Epithelial cell of prostate (primary cell): Measurements from ENCODE around the gene CYP11A1.
"Not testable (repeated sequence)": the region's sequence is repeated elsewhere in the genome, so short reads cannot be mapped to it uniquely, and the experiment has no call there.

Experiments used
- DNase-seq: peaks from one replicate; pipeline ENCODE4 v3.0.0-alpha.2; 2011; ENCODE audit warnings: low read depth, low spot score
- H3K27ac ChIP-seq: fragments of 450-650 bp; 2 replicates; pipeline ENCODE4 v1.5.1; 2017; ENCODE audit warnings: mild to moderate bottlenecking

Gene CYP11A1

DNA sequence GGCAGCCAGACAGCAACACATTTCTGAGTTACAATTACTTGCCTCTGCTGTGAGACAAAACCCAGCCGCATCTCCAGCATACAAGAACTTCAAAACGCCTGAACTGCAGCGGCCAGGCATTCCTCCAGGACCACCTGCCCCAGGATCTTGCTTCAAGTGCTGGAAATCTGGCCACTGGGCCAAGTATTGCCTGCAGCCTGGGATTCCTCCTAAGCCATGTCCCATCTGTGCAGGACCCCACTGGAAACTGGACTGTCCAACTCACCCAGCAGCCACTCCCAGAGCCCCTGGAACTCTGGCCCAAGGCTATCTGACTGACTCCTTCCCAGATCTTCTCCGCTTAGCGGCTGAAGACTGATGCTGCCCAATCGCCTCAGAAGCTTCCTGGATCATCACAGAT is 11.4 kb downstream of the CYP11A1 start:
- DNase-seq = not testable (repeated sequence)

DNA sequence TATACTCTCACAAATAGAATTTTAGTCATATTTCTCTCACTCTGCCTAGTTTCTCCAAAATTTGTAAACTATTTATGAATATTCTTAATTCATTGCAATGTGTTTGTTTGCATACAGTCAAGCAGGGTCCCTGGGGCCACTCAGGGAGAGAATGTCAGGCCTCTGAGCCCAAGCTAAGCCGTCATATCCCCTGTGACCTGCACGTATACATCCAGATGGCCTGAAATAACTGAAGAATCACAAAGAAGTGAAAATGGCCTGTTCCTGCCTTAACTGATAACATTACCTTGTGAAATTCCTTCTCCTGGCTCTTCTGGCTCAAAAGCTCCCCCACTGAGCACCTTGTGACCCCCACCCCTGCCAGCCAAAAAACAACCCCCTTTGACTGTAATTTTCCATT is 13.5 kb downstream of the CYP11A1 start:
- H3K27ac ChIP-seq, DNase-seq: not testable (repeated sequence)

More for the DNA sequence above, 11.4 kb downstream of the CYP11A1 start:
- not testable (repeated sequence) for H3K27ac ChIP-seq

DNA sequence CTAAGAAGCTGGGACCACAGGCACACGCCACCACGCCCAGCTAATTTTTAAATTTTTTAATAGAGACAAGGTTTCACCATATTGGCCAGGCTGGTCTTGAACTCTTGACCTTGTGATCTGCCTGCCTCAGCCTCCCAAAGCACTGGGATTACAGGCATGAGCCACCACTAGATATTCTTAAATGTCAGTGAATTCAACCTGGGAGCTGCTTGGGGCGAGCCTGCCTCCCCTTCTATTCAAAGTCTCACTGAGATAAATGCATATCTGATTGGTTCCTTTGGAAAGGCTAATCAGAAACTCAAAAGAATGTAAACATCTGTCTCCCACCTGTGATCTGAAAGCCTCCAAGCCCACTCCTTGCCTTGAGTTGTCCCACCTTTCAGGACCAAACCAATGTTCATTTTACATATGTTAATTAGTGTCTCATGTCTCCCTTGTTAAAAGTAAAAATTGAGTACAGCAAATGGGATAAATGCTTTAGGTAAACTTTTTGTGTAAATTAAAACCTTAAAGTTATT is 15.0 kb downstream of the CYP11A1 start:
- DNase-seq = no peak
- no peak overlapping the region for H3K27ac ChIP-seq

DNA sequence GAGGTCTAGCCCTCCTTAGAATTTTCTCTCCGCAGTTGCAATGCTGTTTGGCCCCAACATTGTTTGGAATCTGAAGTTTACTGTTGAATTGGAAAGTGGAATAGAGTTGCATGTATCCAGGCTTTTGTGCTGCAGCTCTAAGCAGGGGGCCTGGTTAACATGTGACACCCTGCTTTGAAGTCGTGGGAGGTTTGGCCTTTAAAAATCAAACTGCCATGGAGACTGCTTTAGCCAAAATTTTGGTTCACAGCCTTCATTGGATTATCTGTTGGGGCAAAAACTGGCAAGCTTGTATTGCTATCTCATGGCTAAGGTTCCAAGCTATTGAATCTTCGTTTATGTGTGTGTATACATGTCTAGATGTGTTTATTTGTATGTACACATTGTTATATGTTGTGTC is 15.8 kb downstream of the CYP11A1 start:
- no peak overlapping the region for H3K27ac ChIP-seq
- no peak for DNase-seq

DNA sequence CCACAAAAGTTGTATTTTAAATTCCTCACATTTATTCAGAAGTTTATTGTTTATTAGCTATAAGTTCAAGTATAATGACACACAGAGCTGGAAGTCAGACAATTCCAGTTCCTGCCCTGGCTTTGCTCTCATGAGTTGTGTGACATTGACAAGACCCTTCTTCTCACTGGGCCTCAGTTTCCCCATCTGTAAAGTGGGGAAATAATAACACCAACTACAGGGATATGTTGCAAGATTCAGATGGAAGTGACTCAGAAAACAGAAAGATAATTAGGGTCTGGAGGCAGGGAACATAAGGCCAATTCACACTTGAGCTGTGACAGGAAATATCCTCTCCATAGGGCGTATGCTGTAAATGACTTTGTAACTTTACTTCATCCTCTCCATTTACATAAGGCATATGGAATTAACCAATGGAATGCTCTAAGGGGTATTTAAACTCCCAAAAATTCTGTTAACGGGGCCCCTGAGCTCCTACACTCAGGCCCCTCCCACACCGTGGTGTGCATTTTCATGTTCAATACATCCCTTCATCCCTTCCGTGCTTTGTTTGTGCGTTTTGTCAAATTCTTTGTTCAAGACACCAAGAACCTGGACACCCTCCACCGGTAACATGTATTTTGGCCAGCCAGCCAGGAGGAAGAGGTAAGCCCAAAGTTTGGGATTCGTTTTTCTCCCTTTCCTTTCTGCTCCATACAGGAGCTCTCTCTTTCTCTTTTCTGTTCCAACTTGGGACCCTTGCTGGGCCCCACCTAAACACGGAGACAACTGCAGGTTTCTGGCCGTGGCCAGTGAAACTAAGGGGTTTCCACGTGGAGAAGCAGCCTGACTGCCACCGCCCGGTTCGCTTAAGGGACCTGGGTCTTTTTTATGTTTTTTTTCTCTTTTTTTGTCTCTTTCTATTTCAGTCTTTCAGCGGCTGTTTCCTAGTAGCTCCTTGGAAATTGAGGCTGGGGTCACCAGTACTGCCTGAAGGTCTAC is 16.9 kb downstream of the CYP11A1 start:
- H3K27ac ChIP-seq = no peak overlapping the region
- DNase-seq = no peak

DNA sequence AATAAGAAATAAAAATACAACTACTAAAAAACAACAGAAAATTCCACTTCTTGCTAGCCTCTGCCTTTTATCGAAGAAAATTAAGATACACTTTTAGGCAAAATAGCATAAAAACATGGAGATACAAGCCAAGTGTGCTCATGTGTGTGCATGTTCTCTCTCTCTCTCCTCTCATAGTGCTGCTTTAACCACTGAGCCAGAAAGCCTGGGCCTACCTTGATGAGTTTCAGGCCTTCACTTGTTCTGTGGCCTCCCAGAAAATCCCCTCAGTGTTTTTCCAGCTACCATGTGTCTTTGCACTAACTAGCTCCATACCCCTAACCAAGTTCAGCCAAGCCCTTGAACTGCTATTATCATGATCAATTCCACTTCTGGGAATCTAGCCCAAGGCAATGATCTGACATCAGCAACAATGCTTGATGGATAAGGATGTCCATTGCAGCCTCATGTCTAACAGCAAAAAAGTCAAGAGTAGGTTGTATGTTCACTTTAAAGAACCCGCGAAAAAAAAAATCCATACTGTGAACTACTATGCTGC is 18.1 kb downstream of the CYP11A1 start:
- no peak overlapping the region for H3K27ac ChIP-seq
- DNase-seq = no peak

DNA sequence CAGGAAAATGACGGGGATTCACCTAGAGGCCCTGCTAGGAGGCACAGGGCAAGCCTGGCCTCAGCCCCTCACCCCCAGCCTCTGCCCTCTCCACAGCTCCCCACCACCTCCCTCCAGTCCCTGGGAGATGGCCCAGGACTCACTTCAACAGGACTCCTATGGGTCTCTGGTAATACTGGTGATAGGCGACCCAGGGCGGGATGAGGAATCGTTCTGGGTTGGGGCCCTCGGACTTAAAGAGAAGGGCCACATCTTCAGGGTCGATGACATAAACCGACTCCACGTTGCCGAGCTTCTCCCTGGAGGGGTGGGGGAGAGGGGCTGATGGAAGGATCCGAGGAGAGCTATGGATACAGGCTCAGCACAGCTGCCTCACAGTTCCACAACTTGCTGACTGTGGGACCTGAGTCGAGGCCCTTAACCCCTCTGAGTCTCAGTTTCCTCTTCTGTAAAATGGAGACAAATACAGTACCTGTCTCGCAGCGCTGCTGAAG is 19.6 kb downstream of the CYP11A1 start:
- no peak for DNase-seq
- H3K27ac ChIP-seq = no peak overlapping the region

DNA sequence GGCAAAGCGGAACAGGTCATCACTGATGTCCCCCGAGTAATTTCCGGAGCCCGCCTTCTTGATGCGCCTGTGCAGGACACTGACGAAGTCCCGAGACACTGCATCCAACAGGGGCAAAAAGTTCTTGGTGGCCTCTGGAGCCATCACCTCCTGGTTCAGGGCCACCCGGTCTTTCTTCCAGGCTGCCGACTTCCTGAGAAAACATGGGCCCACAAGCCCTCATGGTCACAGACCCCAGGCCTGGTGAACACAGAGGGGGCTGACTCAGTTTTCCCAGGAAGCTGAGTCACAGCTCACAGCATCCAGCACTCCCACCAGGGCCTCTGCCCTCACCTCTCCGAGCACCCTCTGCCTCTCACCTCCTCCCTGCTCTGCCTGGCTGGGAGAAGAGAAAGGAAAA is 22.4 kb downstream of the CYP11A1 start:
- H3K27ac ChIP-seq = no peak overlapping the region
- no peak for DNase-seq

DNA sequence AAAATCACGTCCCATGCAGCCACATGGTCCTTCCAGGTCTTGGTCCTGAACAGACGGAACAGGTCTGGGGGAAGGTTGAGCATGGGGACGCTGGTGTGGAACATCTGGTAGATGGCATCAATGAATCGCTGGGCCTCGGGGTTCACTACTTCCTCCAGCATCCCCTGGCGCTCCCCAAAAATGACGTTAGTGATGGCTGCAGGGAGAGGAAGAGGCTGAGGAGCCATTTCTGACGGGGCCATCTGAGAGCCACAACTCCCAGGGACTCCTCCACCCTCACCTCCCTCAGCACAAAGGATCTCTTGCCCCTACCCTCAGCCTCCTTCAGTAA is 23.7 kb downstream of the CYP11A1 start:
- no peak overlapping the region for H3K27ac ChIP-seq

DNA sequence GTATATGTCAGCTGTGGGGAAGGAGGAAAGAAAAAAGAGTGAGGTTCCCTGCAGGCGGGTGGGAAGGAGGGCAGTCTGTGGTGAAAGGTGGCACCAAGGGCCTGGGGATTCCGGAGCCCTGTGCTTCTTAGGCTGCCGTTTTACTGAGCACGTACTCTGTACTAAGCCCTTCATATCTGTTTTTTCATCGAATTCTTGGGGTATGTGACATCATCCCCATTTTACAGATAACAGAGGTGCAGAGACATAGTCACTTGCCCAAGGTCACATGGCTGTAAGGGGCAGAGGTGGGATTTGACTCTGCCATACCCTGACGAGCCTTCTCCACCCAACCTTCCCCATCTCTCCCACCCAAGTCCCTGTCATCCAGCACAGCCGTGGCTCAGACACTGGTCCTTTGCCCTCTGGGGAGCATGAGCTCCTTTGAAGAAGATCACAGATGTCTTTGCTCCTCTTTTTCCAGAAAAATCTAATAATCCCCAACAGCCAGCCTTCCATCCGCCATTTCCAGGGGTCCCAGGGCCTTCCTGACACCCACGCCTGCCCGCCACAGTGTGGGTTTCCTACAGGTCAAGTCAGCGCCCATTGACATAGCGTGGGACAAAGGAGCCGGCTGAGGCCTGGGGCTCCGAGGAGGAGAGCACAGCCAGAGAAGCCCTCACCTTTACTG is 24.2 kb downstream of the CYP11A1 start:
- no peak for DNase-seq
- no peak overlapping the region for H3K27ac ChIP-seq

More for the DNA sequence above, 23.7 kb downstream of the CYP11A1 start:
- DNase-seq = no peak

DNA sequence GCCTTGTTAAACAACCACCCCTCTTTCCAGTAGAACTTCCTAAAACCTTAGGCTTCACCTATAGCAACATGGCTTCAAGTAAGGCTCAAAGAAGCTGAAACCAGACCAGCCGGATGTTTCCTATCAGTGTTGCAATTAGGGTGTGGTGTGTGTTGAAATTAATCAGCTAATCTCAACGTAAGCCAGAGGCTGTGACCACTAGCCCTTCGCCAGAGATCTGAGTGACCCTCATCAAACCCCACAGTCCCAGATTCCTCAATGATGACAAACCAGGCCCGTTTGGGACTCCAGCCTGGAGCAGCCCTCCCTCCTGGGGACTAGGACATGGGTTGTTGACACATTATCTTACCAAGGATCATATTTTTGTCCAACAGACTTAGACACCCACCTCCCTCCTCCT is 27.3 kb downstream of the CYP11A1 start:
- DNase-seq = no peak
- H3K27ac ChIP-seq = no peak overlapping the region

DNA sequence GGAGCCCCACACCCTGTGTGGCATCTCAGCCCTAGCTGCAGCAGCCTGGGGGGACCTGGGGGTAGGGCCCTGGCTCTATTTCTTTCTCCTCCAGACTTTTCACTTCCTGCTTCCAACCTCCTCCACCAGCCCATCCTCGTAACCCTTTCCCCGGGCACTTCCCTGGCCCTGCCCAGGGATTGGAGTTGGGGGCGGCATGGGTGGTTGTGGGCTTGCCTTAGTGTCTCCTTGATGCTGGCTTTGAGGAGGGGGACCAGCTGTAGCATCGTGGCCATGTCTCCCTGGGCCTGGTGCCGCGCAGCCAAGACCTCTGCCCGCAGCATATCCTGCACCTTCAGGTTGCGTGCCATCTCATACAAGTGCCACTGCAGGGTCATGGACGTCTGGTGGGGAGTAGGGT is 28.1 kb downstream of the CYP11A1 start:
- H3K27ac ChIP-seq = no peak overlapping the region

DNA sequence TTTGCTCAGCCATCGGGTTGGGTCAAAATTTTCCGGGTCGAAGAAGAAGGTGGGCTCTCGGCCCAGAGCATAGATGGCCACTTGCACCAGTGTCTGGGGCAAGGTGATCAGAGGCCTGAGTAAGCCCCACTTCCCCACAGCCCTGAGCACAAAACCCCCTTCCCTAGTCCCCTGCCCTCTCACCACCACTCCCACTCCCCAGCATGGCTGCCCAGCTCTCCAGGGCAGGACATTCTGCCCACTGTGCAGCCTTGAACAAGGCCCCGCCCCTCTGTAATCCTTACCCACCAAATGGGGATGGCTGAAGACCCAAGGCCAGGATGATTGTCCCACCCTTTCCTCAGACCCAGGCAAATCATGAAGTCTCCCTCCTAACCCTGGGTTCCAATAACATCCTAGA is 28.8 kb downstream of the CYP11A1 start:
- no peak for DNase-seq
- H3K27ac ChIP-seq = no peak overlapping the region

More for the DNA sequence above, 28.1 kb downstream of the CYP11A1 start:
- no peak for DNase-seq

DNA sequence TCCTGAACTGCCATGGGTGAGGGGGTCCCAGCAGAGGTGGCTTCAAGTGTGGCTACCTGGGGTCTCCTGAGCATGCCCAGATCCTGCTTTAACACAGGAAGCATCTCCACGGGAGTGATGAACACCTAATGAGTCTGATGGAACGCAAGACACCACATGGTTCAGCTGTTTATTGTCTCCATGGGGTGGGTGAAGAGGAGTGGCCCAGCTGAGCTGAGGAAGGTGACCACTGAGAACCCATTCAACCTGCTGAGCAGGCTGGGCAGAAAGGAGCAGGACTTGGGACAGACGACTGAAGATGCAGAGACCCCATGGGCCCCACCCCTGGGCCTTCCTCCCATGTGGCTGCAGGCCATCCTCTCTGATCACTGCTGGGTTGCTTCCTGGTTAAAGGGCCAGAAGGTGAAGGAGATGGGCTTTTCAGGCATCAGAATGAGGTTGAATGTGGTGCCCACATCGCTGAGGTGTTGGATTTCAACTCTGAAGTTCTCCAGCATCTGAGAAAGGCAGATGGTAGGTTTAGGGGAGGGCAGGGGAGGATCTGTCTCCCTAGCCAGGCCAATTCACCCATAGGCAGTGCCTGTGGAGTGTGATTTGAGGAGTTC is 29.7 kb downstream of the CYP11A1 start:
- no peak overlapping the region for H3K27ac ChIP-seq
- no peak for DNase-seq

DNA sequence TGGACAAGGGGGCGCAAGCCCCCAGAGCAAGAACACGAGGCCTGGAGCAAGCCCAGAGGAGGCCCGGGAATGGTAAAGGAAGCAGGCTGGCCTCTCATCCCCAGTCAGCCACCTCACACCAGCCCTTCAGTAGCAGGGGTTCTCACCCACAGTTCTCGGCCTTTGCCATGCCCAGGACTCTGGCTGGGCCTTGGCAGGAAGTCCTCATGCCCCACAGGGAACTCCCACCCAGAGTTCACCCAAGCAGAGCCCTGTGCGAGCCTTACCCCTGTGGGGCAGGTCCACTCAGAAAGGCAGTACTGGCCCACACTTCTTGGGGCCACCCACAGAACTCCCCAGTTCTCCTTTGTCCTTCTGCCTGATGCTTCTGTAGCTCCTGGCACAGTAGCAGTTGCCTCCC is 30.3 kb downstream of the CYP11A1 start:
- no peak for DNase-seq
- H3K27ac ChIP-seq = no peak overlapping the region

DNA sequence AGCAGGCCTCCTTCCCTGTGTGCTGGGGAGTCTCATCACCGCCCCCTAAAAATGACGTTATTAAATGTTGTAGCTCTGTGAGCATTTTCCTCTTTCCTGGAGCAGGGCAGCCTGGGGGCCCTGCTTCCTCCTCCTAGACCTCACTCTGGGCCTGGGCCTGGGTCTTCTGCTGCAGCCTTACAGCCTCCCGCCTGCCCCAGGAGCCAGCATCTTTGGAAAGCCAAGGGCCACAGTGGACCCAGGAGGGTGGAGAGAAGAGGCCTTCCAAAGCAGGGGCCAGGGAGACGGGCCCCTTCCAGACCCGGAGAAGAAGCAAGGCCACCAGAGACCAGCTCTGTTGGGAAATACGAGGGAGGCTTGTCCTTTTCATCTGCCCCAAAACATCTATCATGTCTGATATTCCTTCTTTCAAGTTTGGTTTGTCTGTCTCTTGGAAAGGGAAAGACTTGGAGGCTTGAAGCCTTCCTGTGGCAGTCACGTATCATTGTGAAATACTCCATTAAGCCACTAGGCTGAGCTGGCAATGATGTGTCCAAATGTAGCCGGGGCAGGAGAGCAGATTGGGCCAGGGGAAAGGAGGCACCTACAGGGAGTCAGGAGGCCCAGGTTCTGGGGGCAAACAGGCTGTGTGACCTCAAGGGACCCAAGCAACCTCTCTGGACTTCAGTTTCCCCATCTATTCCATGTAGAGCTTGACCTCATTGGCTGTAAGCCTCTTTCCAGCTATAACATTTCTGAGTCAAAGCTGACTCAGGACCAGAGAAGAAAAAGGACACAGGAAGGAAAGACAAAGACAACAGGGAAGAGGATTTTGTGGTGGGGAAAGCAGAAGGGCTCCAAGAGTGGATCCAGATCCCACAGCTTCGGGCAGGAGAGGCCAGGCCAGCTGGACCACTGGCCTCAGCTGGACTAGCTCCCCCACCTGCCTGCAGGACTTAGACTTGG is 31.1 kb downstream of the CYP11A1 start:
- no peak overlapping the region for H3K27ac ChIP-seq
- DNase-seq = no peak

DNA sequence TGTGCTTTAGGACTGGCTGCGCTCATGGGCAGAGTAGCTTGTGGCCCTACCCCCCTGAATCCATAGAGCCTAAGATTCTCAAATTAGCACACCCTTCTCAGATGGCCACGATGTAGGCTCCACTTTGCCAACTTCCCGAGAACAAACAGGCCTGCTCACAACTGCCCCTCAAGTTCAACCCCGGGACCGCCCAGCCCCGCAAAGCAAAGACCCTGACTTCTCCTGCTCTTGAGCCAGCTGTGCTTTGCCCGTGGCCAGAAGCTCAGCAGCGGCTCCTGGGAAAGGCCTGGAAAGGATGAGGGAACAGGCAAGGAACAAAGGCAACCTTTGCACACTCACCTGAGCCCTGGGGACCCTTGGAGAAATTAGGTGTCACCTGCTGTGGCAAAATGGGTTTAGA is 32.0 kb downstream of the CYP11A1 start:
- no peak for DNase-seq
- no peak overlapping the region for H3K27ac ChIP-seq

DNA sequence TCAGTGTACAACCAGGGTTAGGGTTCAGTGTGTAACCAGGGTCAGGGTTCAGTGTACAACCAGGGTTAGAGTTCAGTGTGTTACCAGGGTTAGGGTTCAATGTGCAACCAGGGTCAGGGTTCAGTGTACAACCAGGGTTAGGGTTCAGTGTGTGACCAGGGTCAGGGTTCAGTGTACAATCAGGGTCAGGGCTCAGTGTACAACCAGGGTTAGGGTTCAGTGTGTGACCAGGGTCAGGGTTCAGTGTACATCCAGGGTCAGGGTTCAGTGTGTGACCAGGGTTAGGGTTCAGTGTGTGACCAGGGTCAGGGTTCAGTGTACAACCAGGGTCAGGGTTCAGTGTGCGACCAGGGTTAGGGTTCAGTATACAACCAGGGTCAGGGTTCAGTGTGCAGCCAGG is 33.3 kb downstream of the CYP11A1 start:
- no peak for DNase-seq
- H3K27ac ChIP-seq = no peak overlapping the region

DNA sequence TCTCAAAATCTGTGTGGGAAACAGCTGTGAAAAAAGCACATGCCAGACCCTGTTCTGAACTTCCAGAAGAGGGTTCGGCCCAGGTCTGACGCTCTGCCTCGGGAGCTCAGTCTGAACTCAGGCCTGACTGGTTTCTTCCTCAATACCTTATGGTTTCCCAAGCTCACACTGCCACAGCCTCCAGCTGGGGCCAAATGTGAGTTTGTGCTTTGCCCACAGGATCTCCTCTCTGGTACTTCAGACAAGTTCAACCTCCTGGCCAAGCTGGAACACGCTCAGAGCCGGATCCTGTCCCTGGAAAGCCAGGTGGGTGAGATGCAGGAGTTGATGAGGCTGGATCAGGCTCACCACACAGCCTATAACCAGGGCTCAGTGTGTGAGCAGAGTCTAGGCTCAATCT is 33.8 kb downstream of the CYP11A1 start:
- no peak overlapping the region for H3K27ac ChIP-seq
- no peak for DNase-seq
